GM10266 (cell line): ENCODE results near the gene KRT40.

Source experiments
- DNase-seq: peaks from one replicate; pipeline ENCODE4 v3.0.0; 2012; ENCODE audit errors: extremely low spot score
- CTCF ChIP-seq: IDR thresholded peaks from 2 replicates; pipeline ENCODE4 v1.5.1; 2012; ENCODE audit warnings: mild to moderate bottlenecking, low read depth; ENCODE audit not compliant: control insufficient read depth, insufficient read depth; ENCODE audit errors: missing control alignments

The KRT40 gene

GRCh38 chr17:40936437-40936971, 47.6 kb downstream of the KRT40 start:
- no peak for TF ChIP-seq CTCF
- no peak for DNase-seq

- no peak for TF ChIP-seq CTCF
- no peak for DNase-seq
Measured at GRCh38 chr17:40935624-40936023, 48.5 kb downstream of the KRT40 start.

GRCh38 chr17:40932608-40933007, 51.5 kb downstream of the KRT40 start:
- TF ChIP-seq CTCF = no peak
- no peak for DNase-seq

- DNase-seq = no peak
Measured at GRCh38 chr17:40931311-40931710, 52.8 kb downstream of the KRT40 start.

More at GRCh38 chr17:40931311-40931710, 52.8 kb downstream of the KRT40 start:
- no peak for TF ChIP-seq CTCF
